Adrenal gland (tissue), 5 donors: Measurements from ENCODE around the gene OR14I1.

Experiments
- CTCF ChIP-seq, 6 experiments: fragments of 450-650 bp in 4 of 6; fragments of 200-600 bp in 2 of 6; sonication (generic) in 1 of 6; IDR thresholded peaks; 1 replicate in 5 of 6; 2 replicates in 1 of 6; pipeline versions ENCODE4 v1.5.1 to v1.8.0; 2016 to 2021; ENCODE audit warnings: antibody characterized with exemption in 6 of 6, mild to moderate bottlenecking in 2 of 6, moderate library complexity in 1 of 6
- POLR2A ChIP-seq, 2 donors: fragments of 450-650 bp; IDR thresholded peaks; one replicate each; pipeline ENCODE4 v1.6.1; 2017; ENCODE audit warnings: antibody characterized with exemption in 2 of 2, mild to moderate bottlenecking in 2 of 2, moderate library complexity in 1 of 2
- donor health status: DM: no; HTN: no; CAD: no.

- TF ChIP-seq POLR2A (IDR thresholded peaks at IDR 0.05) (no peak), CTCF (IDR thresholded peaks at IDR 0.05) (no peak)
These were observed 47.9 kb upstream of the OR14I1 start for GRCh38 chr1:248750496-248750895.
